ENCODE data around the gene CLECL1. TPM values are rescaled to one million over a fixed set of nuclear protein-coding genes. Genes with fewer than 3 reads are reported as not detected.
"Not testable (repeated sequence)": the region's sequence is repeated elsewhere in the genome, so short reads cannot be mapped to it uniquely, and the experiment has no call there.

Gene CLECL1
- total RNA-seq, 1 donor from 2014 or later = not detected

- DNase-seq (ENCODE audit: extremely low read depth, low read depth, low spot score) = no peak
Measured at GRCh38 chr12:9699269-9699897, 33.5 kb downstream of the CLECL1 start.

- no peak for DNase-seq (ENCODE audit: extremely low read depth, low read depth, low spot score)
Measured at GRCh38 chr12:9698681-9699080, 34.2 kb downstream of the CLECL1 start.

GRCh38 chr12:9697619-9698018, 35.3 kb downstream of the CLECL1 start:
- DNase-seq (ENCODE audit: extremely low read depth, low read depth, low spot score) = no peak

- not testable (repeated sequence) for DNase-seq (ENCODE audit: extremely low read depth, low read depth, low spot score)
Measured at GRCh38 chr12:9695661-9696060, 37.2 kb downstream of the CLECL1 start.

DNA sequence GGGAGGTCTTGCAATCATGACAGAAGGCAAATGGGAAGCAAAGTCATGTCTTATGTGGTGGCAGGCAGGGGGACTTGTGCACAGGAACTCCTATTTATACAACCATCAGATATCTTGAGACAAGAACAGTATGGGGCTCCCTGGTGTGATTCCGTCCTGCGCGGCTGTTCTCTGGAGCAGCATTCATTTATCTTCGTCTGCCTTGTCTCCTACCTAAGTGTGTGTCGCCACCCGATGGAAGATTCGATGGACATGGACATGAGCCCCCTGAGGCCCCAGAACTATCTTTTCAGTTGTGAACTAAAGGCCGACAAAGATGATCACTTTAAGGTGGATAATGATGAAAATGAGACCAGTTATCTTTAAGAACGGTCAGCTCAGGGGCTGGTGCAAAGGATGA, 37.7 kb downstream of the CLECL1 start:
- not testable (repeated sequence) for DNase-seq (ENCODE audit: extremely low read depth, low read depth, low spot score)

DNA sequence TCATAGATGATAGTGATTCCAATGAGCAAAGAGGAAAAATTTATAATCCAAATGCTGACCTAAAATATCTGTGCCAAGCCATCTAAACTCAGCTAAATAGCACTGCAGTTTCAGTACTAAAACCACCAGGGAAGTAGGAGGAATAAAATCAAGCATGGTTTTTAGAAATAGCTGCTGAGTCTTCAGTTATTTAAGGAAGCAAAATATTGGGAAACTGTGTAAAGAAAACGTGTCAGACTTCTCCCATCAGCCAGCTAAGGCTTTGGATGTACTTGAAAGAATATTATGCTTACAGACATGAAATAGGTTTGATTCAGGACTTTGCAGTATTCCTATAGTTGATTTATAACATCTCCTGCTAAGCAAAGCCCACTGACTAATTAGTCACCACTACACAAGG, 38.7 kb downstream of the CLECL1 start:
- DNase-seq (ENCODE audit: extremely low read depth, low read depth, low spot score) = no peak

- DNase-seq (ENCODE audit: extremely low read depth, low read depth, low spot score) = no peak
Measured at GRCh38 chr12:9692909-9693308, 40.0 kb downstream of the CLECL1 start.

DNA sequence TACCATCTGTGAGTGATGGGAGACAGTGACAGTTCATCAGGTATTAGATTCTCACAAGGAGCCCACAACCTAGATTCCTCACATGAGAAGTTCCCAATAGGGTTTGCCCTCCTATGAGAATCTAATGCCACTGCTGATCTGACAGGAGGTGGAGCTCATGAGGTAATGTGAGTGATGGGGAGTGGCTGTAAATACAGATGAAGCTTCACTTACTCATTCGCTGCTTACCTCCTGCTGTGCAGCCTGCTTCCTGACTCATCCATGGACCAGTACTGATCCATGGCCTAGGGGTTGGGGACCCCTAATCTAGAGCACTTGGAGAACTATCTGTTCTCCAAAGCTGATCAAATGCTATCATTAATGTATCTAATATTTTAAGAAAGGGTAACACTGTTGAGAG, 45.7 kb downstream of the CLECL1 start:
- no peak for DNase-seq (ENCODE audit: extremely low read depth, low read depth, low spot score)

GRCh38 chr12:9685915-9686314, 47.0 kb downstream of the CLECL1 start:
- DNase-seq (ENCODE audit: extremely low read depth, low read depth, low spot score) = no peak

- not testable (repeated sequence) for DNase-seq (ENCODE audit: extremely low read depth, low read depth, low spot score)
Measured at GRCh38 chr12:9685366-9685765, 47.5 kb downstream of the CLECL1 start.

DNA sequence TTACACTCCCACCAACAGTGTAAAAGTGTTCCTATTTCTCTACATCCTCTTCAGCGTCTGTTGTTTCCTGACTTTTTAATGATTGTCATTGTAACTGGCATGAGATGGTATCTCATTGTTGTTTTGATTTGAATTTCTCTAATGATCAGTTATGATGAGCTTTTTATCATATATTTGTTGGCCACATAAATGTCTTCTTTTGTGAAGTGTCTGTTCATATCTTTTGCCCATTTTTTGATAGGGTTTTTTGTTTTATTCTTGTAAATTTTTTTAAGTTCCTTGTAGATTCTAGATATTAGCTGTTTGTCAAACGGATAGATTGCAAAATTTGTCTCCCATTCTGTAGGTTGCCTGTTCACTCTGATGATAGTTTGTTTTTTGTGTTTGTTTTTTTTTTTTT, 49.9 kb downstream of the CLECL1 start:
- not testable (repeated sequence) for DNase-seq (ENCODE audit: extremely low read depth, low read depth, low spot score)

- not testable (repeated sequence) for DNase-seq (ENCODE audit: extremely low read depth, low read depth, low spot score)
Measured at GRCh38 chr12:9682508-9682907, 50.4 kb downstream of the CLECL1 start.

DNA sequence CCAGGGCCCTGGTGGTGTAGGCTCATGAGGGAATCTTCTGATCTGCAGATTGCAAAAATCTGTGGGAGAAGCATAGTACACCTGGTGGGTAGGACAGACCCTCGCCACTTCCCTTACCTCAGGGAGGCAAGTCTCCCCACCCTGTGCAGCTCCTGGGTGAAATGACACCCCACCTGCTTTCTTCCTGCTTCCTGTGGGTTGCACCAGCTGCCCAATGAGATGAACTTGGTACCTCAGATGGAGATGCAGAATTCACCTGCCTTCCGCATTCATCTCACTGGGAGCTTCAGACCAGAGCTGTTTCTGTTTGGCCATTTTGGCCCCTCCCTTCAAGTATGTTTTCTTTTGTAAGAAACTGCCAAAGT, 58.7 kb downstream of the CLECL1 start:
- DNase-seq (ENCODE audit: extremely low read depth, low read depth, low spot score) = no peak

DNA sequence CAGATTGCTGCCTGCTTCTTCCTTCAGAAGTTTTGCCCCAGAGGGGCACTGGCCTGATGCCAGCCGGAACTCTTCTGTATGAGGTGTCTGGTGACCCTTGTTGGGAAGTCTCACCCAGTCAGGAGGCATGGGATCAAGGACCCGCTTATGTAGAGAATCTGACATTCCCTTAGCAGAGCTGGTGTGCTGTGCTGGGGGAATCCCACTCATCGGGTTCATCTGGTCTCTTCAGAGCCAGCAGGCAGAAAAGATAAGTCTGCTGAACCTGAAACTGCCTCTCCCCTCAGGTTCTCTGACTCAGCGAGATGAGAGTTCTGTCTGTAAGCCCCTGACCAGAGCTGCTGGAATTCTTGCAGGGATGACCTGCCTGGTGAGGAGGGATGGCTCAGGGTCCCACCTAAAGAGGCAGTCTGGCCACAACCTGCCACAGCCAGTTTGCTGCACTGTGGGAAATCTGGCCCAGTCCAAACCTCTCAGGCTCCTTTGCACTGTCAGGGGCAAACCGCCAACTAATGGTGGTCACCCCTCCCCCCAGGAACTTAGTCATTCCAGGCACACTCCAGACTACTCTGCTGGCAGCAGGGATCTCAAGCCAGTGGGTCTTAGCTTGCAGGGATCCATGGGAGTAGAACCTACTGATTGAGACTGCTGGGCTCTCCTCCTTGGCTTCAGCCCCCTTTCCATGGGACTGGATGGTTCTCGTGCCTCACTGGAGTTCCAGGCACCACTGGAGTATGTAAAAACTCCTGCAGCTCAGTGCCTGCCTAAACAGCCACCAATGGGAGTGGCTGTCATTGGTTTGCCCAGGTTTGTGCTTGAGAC, 59.3 kb downstream of the CLECL1 start:
- DNase-seq (ENCODE audit: extremely low read depth, low read depth, low spot score) = peak; percentile 82

Other genes with a start within 250 kb of the CLECL1 start
- gene KLRB1, start 125.2 kb downstream of the CLECL1 start, total RNA-seq = not detected in 2 replicates
- gene CLEC2D, start 63.4 kb downstream of the CLECL1 start, total RNA-seq = 2.9 and 8.7 TPM in 2 replicates
- gene CD69, start 27.8 kb upstream of the CLECL1 start, total RNA-seq = 16.9 and 32.5 TPM in 2 replicates
- not detected in 2 replicates for gene KLRF1, start 94.4 kb upstream of the CLECL1 start, total RNA-seq
- gene CLEC2B, start 136.3 kb upstream of the CLECL1 start, total RNA-seq = 31.2 and 51.1 TPM in 2 replicates
- gene KLRF2, start 148.4 kb upstream of the CLECL1 start, total RNA-seq = not detected in 2 replicates
- gene CLEC2A, start 199.3 kb upstream of the CLECL1 start, total RNA-seq = not detected in 2 replicates
- not detected in 2 replicates for gene CLEC12A, start 238.3 kb upstream of the CLECL1 start, total RNA-seq